ENCODE measurements around the gene ANO9. TPM values are rescaled to one million over a fixed set of nuclear protein-coding genes. Genes with fewer than 3 reads are reported as not detected.
"Not testable (repeated sequence)": the region's sequence is repeated elsewhere in the genome, so short reads cannot be mapped to it uniquely, and the experiment has no call there.

The ANO9 gene
- total RNA-seq, 1 donor from 2014 or later: 12.8 TPM

- no peak for ATAC-seq
These were observed 9.2 kb downstream of the ANO9 start for GRCh38 chr11:432501-433100.

GRCh38 chr11:431921-432320 is 9.9 kb downstream of the ANO9 start:
- no peak for ATAC-seq

GRCh38 chr11:429931-430456 is 11.8 kb downstream of the ANO9 start:
- ATAC-seq: no peak

- no peak for ATAC-seq
These were observed 12.4 kb downstream of the ANO9 start for GRCh38 chr11:429391-429790.

GRCh38 chr11:428295-428694 is 13.5 kb downstream of the ANO9 start:
- peak; percentile 5 for ATAC-seq

- no peak for ATAC-seq
These were observed 15.0 kb downstream of the ANO9 start for GRCh38 chr11:426851-427250.

GRCh38 chr11:425301-425700 is 16.5 kb downstream of the ANO9 start:
- no peak for ATAC-seq

- not testable (repeated sequence) for ATAC-seq
These were observed 17.0 kb downstream of the ANO9 start for GRCh38 chr11:424766-425165.

- no peak for ATAC-seq
These were observed 17.6 kb downstream of the ANO9 start for GRCh38 chr11:424232-424631.

GRCh38 chr11:422249-422656 is 19.6 kb downstream of the ANO9 start:
- no peak for ATAC-seq

GRCh38 chr11:420911-421321 is 20.9 kb downstream of the ANO9 start:
- ATAC-seq: no peak

- ATAC-seq: no peak
These were observed 21.5 kb downstream of the ANO9 start for GRCh38 chr11:420054-420910.

GRCh38 chr11:419248-420005 is 22.4 kb downstream of the ANO9 start:
- ATAC-seq: no peak

GRCh38 chr11:418343-419247 is 23.2 kb downstream of the ANO9 start:
- ATAC-seq: no peak

- no peak for ATAC-seq
These were observed 24.0 kb downstream of the ANO9 start for GRCh38 chr11:417652-418342.

GRCh38 chr11:416757-417621 is 24.8 kb downstream of the ANO9 start:
- ATAC-seq: peak; percentile 52

- peak; percentile 2 for ATAC-seq
These were observed 25.6 kb downstream of the ANO9 start for GRCh38 chr11:416051-416756.

- peak; percentile 0 for ATAC-seq
These were observed 26.2 kb downstream of the ANO9 start for GRCh38 chr11:415640-416041.

- ATAC-seq: no peak
These were observed 27.4 kb downstream of the ANO9 start for GRCh38 chr11:414318-414857.

All from esophagus mucosa (tissue), 1 donor.